Measurements from ENCODE around the gene NPRL2.

NPRL2 gene

GRCh38 chr3:50373146-50374051 lies 22.8 kb upstream of the NPRL2 start:
- Histone ChIP-seq H3K36me3 (ENCODE audit: control insufficient read depth in 2 of 2, insufficient read depth in 2 of 2, low read length in 2 of 2) (no peaks in the 10 kb centered on the region), H3K4me1 (ENCODE audit: control insufficient read depth in 2 of 2, insufficient read depth in 2 of 2, low read length in 2 of 2) (peaks cover 4 to 6% of the 10 kb centered on the region in 2 donors), H3K9ac (ENCODE audit: low read depth in 1 of 2, low read length in 2 of 2) (no peak overlapping the region), H3K4me3 (ENCODE audit: low read length in 2 of 2) (no peak overlapping the region), H3K27ac (ENCODE audit: low read depth in 2 of 2, low read length in 2 of 2) (no peak overlapping the region), H3K9me3 (ENCODE audit: control insufficient read depth in 2 of 2, low read length in 2 of 2) (no peaks in the 10 kb centered on the region), H3K27me3 (ENCODE audit: control insufficient read depth in 2 of 2, insufficient read depth in 2 of 2, low read length in 2 of 2) (no peaks in the 10 kb centered on the region)

- Histone ChIP-seq H3K27me3 (ENCODE audit: control insufficient read depth in 2 of 2, insufficient read depth in 2 of 2, low read length in 2 of 2) (no peaks in the 10 kb centered on the region), H3K9me3 (ENCODE audit: control insufficient read depth in 2 of 2, low read length in 2 of 2) (no peaks in the 10 kb centered on the region), H3K9ac (ENCODE audit: low read depth in 1 of 2, low read length in 2 of 2) (no peak overlapping the region), H3K4me3 (ENCODE audit: low read length in 2 of 2) (no peak overlapping the region), H3K36me3 (ENCODE audit: control insufficient read depth in 2 of 2, insufficient read depth in 2 of 2, low read length in 2 of 2) (no peaks in the 10 kb centered on the region), H3K27ac (ENCODE audit: low read depth in 2 of 2, low read length in 2 of 2) (no peak overlapping the region), H3K4me1 (ENCODE audit: control insufficient read depth in 2 of 2, insufficient read depth in 2 of 2, low read length in 2 of 2) (peaks cover 4 to 6% of the 10 kb centered on the region in 2 donors)
Observed at GRCh38 chr3:50372349-50372748, 21.8 kb upstream of the NPRL2 start.

- Histone ChIP-seq H3K4me3 (ENCODE audit: low read length in 2 of 2) (no peak overlapping the region), H3K27me3 (ENCODE audit: control insufficient read depth in 2 of 2, insufficient read depth in 2 of 2, low read length in 2 of 2) (no peaks in the 10 kb centered on the region), H3K4me1 (ENCODE audit: control insufficient read depth in 2 of 2, insufficient read depth in 2 of 2, low read length in 2 of 2) (peaks cover 4 to 6% of the 10 kb centered on the region in 2 donors), H3K36me3 (ENCODE audit: control insufficient read depth in 2 of 2, insufficient read depth in 2 of 2, low read length in 2 of 2) (no peaks in the 10 kb centered on the region), H3K9ac (ENCODE audit: low read depth in 1 of 2, low read length in 2 of 2) (no peak overlapping the region), H3K9me3 (ENCODE audit: control insufficient read depth in 2 of 2, low read length in 2 of 2) (no peaks in the 10 kb centered on the region), H3K27ac (ENCODE audit: low read depth in 2 of 2, low read length in 2 of 2) (no peak overlapping the region)
Observed at GRCh38 chr3:50371133-50371685, 20.6 kb upstream of the NPRL2 start.

GRCh38 chr3:50370594-50370993 lies 20.0 kb upstream of the NPRL2 start:
- H3K27me3 ChIP-seq (ENCODE audit: control insufficient read depth in 2 of 2, insufficient read depth in 2 of 2, low read length in 2 of 2) = no peaks in the 10 kb centered on the region
- H3K36me3 ChIP-seq (ENCODE audit: control insufficient read depth in 2 of 2, insufficient read depth in 2 of 2, low read length in 2 of 2) = no peaks in the 10 kb centered on the region
- H3K4me3 ChIP-seq (ENCODE audit: low read length in 2 of 2) = no peak overlapping the region
- no peak overlapping the region for H3K9ac ChIP-seq (ENCODE audit: low read depth in 1 of 2, low read length in 2 of 2)
- no peaks in the 10 kb centered on the region for H3K9me3 ChIP-seq (ENCODE audit: control insufficient read depth in 2 of 2, low read length in 2 of 2)
- H3K27ac ChIP-seq (ENCODE audit: low read depth in 2 of 2, low read length in 2 of 2) = no peak overlapping the region
- peaks cover 7 to 8% of the 10 kb centered on the region in 2 donors for H3K4me1 ChIP-seq (ENCODE audit: control insufficient read depth in 2 of 2, insufficient read depth in 2 of 2, low read length in 2 of 2)

GRCh38 chr3:50369012-50369670 lies 18.6 kb upstream of the NPRL2 start:
- no peaks in the 10 kb centered on the region for H3K36me3 ChIP-seq (ENCODE audit: control insufficient read depth in 2 of 2, insufficient read depth in 2 of 2, low read length in 2 of 2)
- H3K4me1 ChIP-seq (ENCODE audit: control insufficient read depth in 2 of 2, insufficient read depth in 2 of 2, low read length in 2 of 2) = peaks cover 16% of the 10 kb centered on the region in 2 donors
- no peak overlapping the region for H3K9ac ChIP-seq (ENCODE audit: low read depth in 1 of 2, low read length in 2 of 2)
- no peaks in the 10 kb centered on the region for H3K9me3 ChIP-seq (ENCODE audit: control insufficient read depth in 2 of 2, low read length in 2 of 2)
- no peaks in the 10 kb centered on the region for H3K27me3 ChIP-seq (ENCODE audit: control insufficient read depth in 2 of 2, insufficient read depth in 2 of 2, low read length in 2 of 2)
- H3K4me3 ChIP-seq (ENCODE audit: low read length in 2 of 2) = no peak overlapping the region
- no peak overlapping the region for H3K27ac ChIP-seq (ENCODE audit: low read depth in 2 of 2, low read length in 2 of 2)

GRCh38 chr3:50365842-50366220 lies 15.3 kb upstream of the NPRL2 start:
- H3K4me3 ChIP-seq (ENCODE audit: low read length in 2 of 2) = peak overlapping the region; percentile 65 to 80
- peaks cover 10 to 12% of the 10 kb centered on the region in 2 donors for H3K4me1 ChIP-seq (ENCODE audit: control insufficient read depth in 2 of 2, insufficient read depth in 2 of 2, low read length in 2 of 2)
- H3K9ac ChIP-seq (ENCODE audit: low read depth in 1 of 2, low read length in 2 of 2) = peak overlapping the region; percentile 77 to 81
- no peaks in the 10 kb centered on the region for H3K27me3 ChIP-seq (ENCODE audit: control insufficient read depth in 2 of 2, insufficient read depth in 2 of 2, low read length in 2 of 2)
- no peaks in the 10 kb centered on the region for H3K9me3 ChIP-seq (ENCODE audit: control insufficient read depth in 2 of 2, low read length in 2 of 2)
- peak overlapping the region in 1 of 2 donors; percentile 80 for H3K27ac ChIP-seq (ENCODE audit: low read depth in 2 of 2, low read length in 2 of 2)
- H3K36me3 ChIP-seq (ENCODE audit: control insufficient read depth in 2 of 2, insufficient read depth in 2 of 2, low read length in 2 of 2) = no peaks in the 10 kb centered on the region

GRCh38 chr3:50365080-50365841 lies 14.7 kb upstream of the NPRL2 start:
- no peaks in the 10 kb centered on the region for H3K27me3 ChIP-seq (ENCODE audit: control insufficient read depth in 2 of 2, insufficient read depth in 2 of 2, low read length in 2 of 2)
- peak overlapping the region; percentile 65 to 80 for H3K4me3 ChIP-seq (ENCODE audit: low read length in 2 of 2)
- peak overlapping the region; percentile 77 to 81 for H3K9ac ChIP-seq (ENCODE audit: low read depth in 1 of 2, low read length in 2 of 2)
- H3K9me3 ChIP-seq (ENCODE audit: control insufficient read depth in 2 of 2, low read length in 2 of 2) = no peaks in the 10 kb centered on the region
- no peaks in the 10 kb centered on the region for H3K36me3 ChIP-seq (ENCODE audit: control insufficient read depth in 2 of 2, insufficient read depth in 2 of 2, low read length in 2 of 2)
- H3K4me1 ChIP-seq (ENCODE audit: control insufficient read depth in 2 of 2, insufficient read depth in 2 of 2, low read length in 2 of 2) = peaks cover 10 to 12% of the 10 kb centered on the region in 2 donors
- peak overlapping the region; percentile 69 to 80 for H3K27ac ChIP-seq (ENCODE audit: low read depth in 2 of 2, low read length in 2 of 2)

- H3K36me3 ChIP-seq (ENCODE audit: control insufficient read depth in 2 of 2, insufficient read depth in 2 of 2, low read length in 2 of 2) = no peaks in the 10 kb centered on the region
- no peak overlapping the region for H3K27ac ChIP-seq (ENCODE audit: low read depth in 2 of 2, low read length in 2 of 2)
- H3K9me3 ChIP-seq (ENCODE audit: control insufficient read depth in 2 of 2, low read length in 2 of 2) = no peaks in the 10 kb centered on the region
- no peaks in the 10 kb centered on the region for H3K27me3 ChIP-seq (ENCODE audit: control insufficient read depth in 2 of 2, insufficient read depth in 2 of 2, low read length in 2 of 2)
- peak overlapping the region; percentile 34 to 68 for H3K9ac ChIP-seq (ENCODE audit: low read depth in 1 of 2, low read length in 2 of 2)
- peak overlapping the region; percentile 64 to 65 for H3K4me3 ChIP-seq (ENCODE audit: low read length in 2 of 2)
- H3K4me1 ChIP-seq (ENCODE audit: control insufficient read depth in 2 of 2, insufficient read depth in 2 of 2, low read length in 2 of 2) = peaks cover 10 to 12% of the 10 kb centered on the region in 2 donors
Observed at GRCh38 chr3:50364573-50365079, 14.1 kb upstream of the NPRL2 start.

GRCh38 chr3:50359760-50360110 lies 9.2 kb upstream of the NPRL2 start:
- Histone ChIP-seq H3K4me1 (ENCODE audit: control insufficient read depth in 2 of 2, insufficient read depth in 2 of 2, low read length in 2 of 2) (peaks cover 37 to 40% of the 10 kb centered on the region in 2 donors), H3K9me3 (ENCODE audit: control insufficient read depth in 2 of 2, low read length in 2 of 2) (no peaks in the 10 kb centered on the region), H3K9ac (ENCODE audit: low read depth in 1 of 2, low read length in 2 of 2) (no peak overlapping the region), H3K4me3 (ENCODE audit: low read length in 2 of 2) (peak overlapping the region; percentile 3 to 93), H3K27ac (ENCODE audit: low read depth in 2 of 2, low read length in 2 of 2) (peak overlapping the region in 1 of 2 donors; percentile 89), H3K36me3 (ENCODE audit: control insufficient read depth in 2 of 2, insufficient read depth in 2 of 2, low read length in 2 of 2) (peaks cover 15 to 22% of the 10 kb centered on the region in 2 donors), H3K27me3 (ENCODE audit: control insufficient read depth in 2 of 2, insufficient read depth in 2 of 2, low read length in 2 of 2) (no peaks in the 10 kb centered on the region)

All from mucosa of rectum (tissue), 2 donors.